Measurements from ENCODE around the gene TEC. TPM values are rescaled to one million over a fixed set of nuclear protein-coding genes. Genes with fewer than 3 reads are reported as not detected.

TEC gene
- total and polyA plus RNA-seq, 2 of the 8 experiments (the other 6 are each of a cell fraction or from before 2014, with no cell fraction given): 0.73 to 1.8 TPM

- Histone ChIP-seq H3K79me1 (ENCODE audit: low read depth, low read length) (no peaks in the 10 kb centered on the region), H4K91ac (replicated peaks; ENCODE audit: insufficient read length, low read length) (no peak overlapping the region), H2BK12ac (ENCODE audit: low read depth, low read length) (no peak overlapping the region), H3K36me3 (ENCODE audit: control insufficient read depth in 2 of 4, insufficient read depth in 4 of 4, low read length in 3 of 4) (no peaks in the 10 kb centered on the region), H3K18ac (ENCODE audit: extremely low read depth, low read length) (no peak overlapping the region), H3K4me3 (ENCODE audit: extremely low read depth in 1 of 4, insufficient read depth in 2 of 4, low read depth in 3 of 4, low read length in 4 of 4) (no peak overlapping the region), H3K27me3 (replicated peaks in 1 of 4; ENCODE audit: control insufficient read depth in 3 of 4, extremely low read depth in 1 of 4, insufficient read depth in 3 of 4, low read length in 3 of 4) (no peaks in the 10 kb centered on the region), H2BK15ac (ENCODE audit: low read length) (no peak overlapping the region), H3K4me1 (replicated peaks in 1 of 4; ENCODE audit: control insufficient read depth in 3 of 4, insufficient read depth in 4 of 4, low read length in 3 of 4) (no peaks in the 10 kb centered on the region), H3K27ac (ENCODE audit: low read depth, low read length) (no peak overlapping the region), H3K23ac (ENCODE audit: insufficient read length) (no peak overlapping the region), H3K23me2 (ENCODE audit: low read depth, low read length) (no peaks in the 10 kb centered on the region; the same call in 1 of the 2 replicates), H2BK20ac (ENCODE audit: low read length) (no peak overlapping the region), H3K79me2 (ENCODE audit: control insufficient read depth in 1 of 2, insufficient read depth in 2 of 2, low read length in 2 of 2) (no peaks in the 10 kb centered on the region), H2BK5ac (ENCODE audit: low read depth, low read length) (no peak overlapping the region), H4K20me1 (replicated peaks in 1 of 2; ENCODE audit: control insufficient read depth in 1 of 2, insufficient read depth in 2 of 2, low read length in 2 of 2) (no peaks in the 10 kb centered on the region), H3K4me2 (ENCODE audit: insufficient read depth in 1 of 2, low read depth in 2 of 2, low read length in 2 of 2) (no peak overlapping the region), H2BK120ac (replicated peaks; ENCODE audit: low read depth, low read length) (no peak overlapping the region), H2AFZ (ENCODE audit: low read length) (no peak overlapping the region), H4K8ac (ENCODE audit: extremely low read depth, insufficient read depth, low read length) (no peak overlapping the region), H3K9ac (replicated peaks in 1 of 4; ENCODE audit: extremely low read depth in 1 of 4, low read depth in 3 of 4, low read length in 3 of 4) (no peak overlapping the region), H3K9me3 (ENCODE audit: insufficient read depth in 2 of 2, low read depth in 1 of 2, low read length in 1 of 2) (no peaks in the 10 kb centered on the region), H3K14ac (ENCODE audit: insufficient read length) (no peak overlapping the region), H3K4ac (replicated peaks; ENCODE audit: insufficient read length, low read depth, low read length) (no peak overlapping the region), H2AK5ac (ENCODE audit: low read depth, low read length) (no peak overlapping the region), H4K5ac (ENCODE audit: insufficient read length, low read depth, low read length) (no peak overlapping the region), H3K56ac (replicated peaks; ENCODE audit: insufficient read length, low read depth, low read length) (no peak overlapping the region)
- ChIA-PET CTCF (ENCODE audit: partially characterized antibody) (no interaction called here), POLR2A (ENCODE audit: partially characterized antibody) (no interaction called here)
- TF ChIP-seq E2F6 (IDR thresholded peaks at IDR 0.05) (no peak), CBX5 (IDR thresholded peaks at IDR 0.05; ENCODE audit: low read depth, low read length) (no peak), SP1 (IDR thresholded peaks at IDR 0.05; ENCODE audit: low read depth, low read length) (no peak), POU5F1 (IDR thresholded peaks at IDR 0.05; ENCODE audit: low read depth, low read length) (no peak), YY1 (IDR thresholded peaks at IDR 0.05; ENCODE audit: low read depth, low read length) (no peak), CTBP2 (IDR thresholded peaks at IDR 0.05; ENCODE audit: borderline replicate concordance, insufficient read depth, insufficient read length, low read length) (no peak), HDAC2 (IDR thresholded peaks at IDR 0.05; ENCODE audit: borderline replicate concordance in 1 of 2, low read depth in 2 of 2, low read length in 2 of 2) (no peak), JUN (IDR thresholded peaks at IDR 0.05; ENCODE audit: low read depth, low read length) (no peak), CREB1 (IDR thresholded peaks at IDR 0.05) (no peak), MAX (IDR thresholded peaks at IDR 0.05) (no peak), POLR2A (IDR thresholded peaks at IDR 0.05; ENCODE audit: control extremely low read depth in 1 of 2, low read depth in 2 of 2, low read length in 2 of 2) (no peak), NRF1 (IDR thresholded peaks at IDR 0.05; ENCODE audit: low read depth, low read length) (no peak)
- no peak for FAIRE-seq
- WGBS, 2 experiments (ENCODE audit: extremely low coverage in 1 of 2, insufficient coverage in 1 of 2, insufficient read length in 1 of 2, insufficient replicate concordance in 2 of 2, low coverage in 1 of 2, low lambda C conversion rate in 2 of 2, missing lambda C conversion rate in 1 of 2): 83% methylated on average over 3 of the region's 3 CpGs; no CpG with 5 or more reads in 1 of the 2 experiments
- DNase-seq (ENCODE audit: low read depth in 1 of 2, low spot score in 2 of 2): no peak
These were observed 75.6 kb downstream of the TEC start for GRCh38 chr4:48193921-48194468.

Measured in H1 (cell line).